MM.1S (cell line): ENCODE results near the gene PYGL.
A peak's percentile ranks its signal among the peaks of the same experiment; 100 is the strongest.

Experiments
- DNase-seq: peaks from one replicate; pipeline ENCODE4 v3.0.0-alpha.2; 2015
- H2AFZ ChIP-seq: fragments of 300-600 bp; sonication (generic); 2 replicates; pipeline ENCODE4 v1.6.0; 2016; ENCODE audit warnings: antibody characterized with exemption, low read length
- H3F3A ChIP-seq: fragments of 300-600 bp; sonication (generic); 2 replicates; pipeline ENCODE4 v1.6.1; 2016; ENCODE audit warnings: mild to moderate bottlenecking, antibody characterized with exemption, low read length, moderate library complexity, mixed read lengths; ENCODE audit not compliant: insufficient read depth
- H3K27ac ChIP-seq: fragments of 300-600 bp; sonication (generic); 2 replicates; pipeline ENCODE4 v1.5.1; 2016; ENCODE audit warnings: mild to moderate bottlenecking, low read length
- H3K27me3 ChIP-seq: fragments of 300-600 bp; sonication (generic); replicated peaks from 2 replicates; pipeline ENCODE4 v1.6.0; 2016; ENCODE audit warnings: low read length; ENCODE audit not compliant: insufficient read depth
- H3K36me3 ChIP-seq: fragments of 300-600 bp; sonication (generic); replicated peaks from 2 replicates; pipeline ENCODE4 v1.6.1; 2016; ENCODE audit warnings: mild to moderate bottlenecking, low read length, mixed read lengths; ENCODE audit not compliant: insufficient read depth
- H3K4me1 ChIP-seq: fragments of 300-600 bp; sonication (generic); 2 replicates; pipeline ENCODE4 v1.6.1; 2016; ENCODE audit warnings: low read length, mixed read lengths
- H3K4me2 ChIP-seq: fragments of 300-600 bp; sonication (generic); 2 replicates; pipeline ENCODE4 v1.6.0; 2016; ENCODE audit warnings: low read depth, low read length
- H3K4me3 ChIP-seq: fragments of 300-600 bp; sonication (generic); 2 replicates; pipeline ENCODE4 v1.5.1; 2016; ENCODE audit warnings: low read length, mixed read lengths
- H3K79me2 ChIP-seq: fragments of 300-600 bp; sonication (generic); 2 replicates; pipeline ENCODE4 v1.6.1; 2016; ENCODE audit warnings: mixed run types, low read length, mixed read lengths
- H3K9ac ChIP-seq: fragments of 300-600 bp; sonication (generic); 2 replicates; pipeline ENCODE4 v1.6.1; 2016; ENCODE audit warnings: low read length, mixed read lengths
- H3K9me2 ChIP-seq: fragments of 300-600 bp; sonication (generic); replicated peaks from 2 replicates; pipeline ENCODE4 v1.6.1; 2016; ENCODE audit warnings: mild to moderate bottlenecking, low read length, mixed read lengths; ENCODE audit not compliant: insufficient read depth
- H3K9me3 ChIP-seq: fragments of 300-600 bp; sonication (generic); replicated peaks from 2 replicates; pipeline ENCODE4 v1.6.1; 2016; ENCODE audit warnings: mild to moderate bottlenecking, low read length, mixed read lengths; ENCODE audit not compliant: insufficient read depth
- H4K20me1 ChIP-seq: fragments of 300-600 bp; sonication (generic); 2 replicates; pipeline ENCODE4 v1.6.1; 2016; ENCODE audit warnings: mild to moderate bottlenecking, low read length, moderate library complexity, mixed read lengths; ENCODE audit not compliant: insufficient read depth
- EZH2 ChIP-seq: fragments of 300-600 bp; sonication (generic); optimal IDR thresholded peaks from 2 replicates; pipeline ENCODE3; 2017; ENCODE audit warnings: low read depth, mild to moderate bottlenecking, antibody characterized with exemption, low read length, mixed read lengths
- EZH2phosphoT487 ChIP-seq: fragments of 300-600 bp; sonication (generic); IDR thresholded peaks from 2 replicates; pipeline ENCODE4 v1.6.1; 2018; ENCODE audit warnings: antibody characterized with exemption, low read length
- TF ChIP-seq, protein P1 (sequence below): fragments of 300-600 bp; sonication (generic); IDR thresholded peaks from 2 replicates; pipeline ENCODE4 v1.5.1; 2016; ENCODE audit warnings: antibody characterized with exemption, low read length, mixed read lengths

PYGL gene

DNA sequence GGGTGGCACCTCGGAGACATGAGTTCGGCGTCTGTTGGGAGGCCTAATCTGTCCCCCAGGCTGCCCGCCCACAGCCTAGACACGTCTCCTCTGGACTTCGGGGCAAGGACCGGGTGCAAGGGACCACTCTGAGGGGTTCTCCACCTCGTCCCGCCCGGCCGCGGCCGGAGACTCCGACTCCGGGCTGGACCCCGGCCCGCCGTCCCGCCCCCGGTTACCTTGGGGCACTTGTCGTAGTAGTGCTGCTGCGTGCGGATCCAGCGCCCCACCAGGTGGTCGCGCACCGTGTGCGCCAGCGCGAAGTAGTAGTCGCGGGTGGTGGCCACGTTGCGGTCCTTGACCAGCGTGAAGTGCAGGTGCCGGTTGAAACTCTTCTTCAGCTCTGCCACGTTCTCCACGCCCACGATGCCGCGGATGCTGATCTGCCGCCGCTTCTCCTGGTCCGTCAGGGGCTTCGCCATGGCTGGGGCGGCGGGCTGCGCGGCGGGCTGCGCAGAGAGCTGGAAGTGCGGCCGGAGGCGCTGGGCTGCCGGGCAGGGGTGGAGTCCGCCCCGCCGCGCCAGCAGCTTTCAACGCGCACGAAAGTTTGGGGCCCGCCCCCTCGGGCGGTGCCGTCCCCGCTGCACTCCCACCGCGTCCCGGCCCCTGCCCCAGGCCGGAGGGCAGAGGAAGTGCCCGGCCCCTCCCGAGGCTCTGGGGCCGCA lies at the start of gene PYGL:
Gene PYGL, minus strand, starts transcription at position 541 of the 704 bp plus-strand sequence. Its CDS starts 80 bp downstream, at position 461.
- H3K27ac ChIP-seq: no peak within 1 kb of the TSS
- H3K4me1 ChIP-seq: no peaks in the 10 kb centered on the region
- H3K79me2 ChIP-seq: no peaks in the 10 kb centered on the region
- no peaks in the 10 kb centered on the region for H3K36me3 ChIP-seq
- peak within 1 kb of the TSS; percentile 55 for H3K4me3 ChIP-seq
- DNase-seq: peak; percentile 31
- H3F3A ChIP-seq: no peaks in the 10 kb centered on the region
- H3K9me3 ChIP-seq: no peaks in the 10 kb centered on the region
- no peaks in the 10 kb centered on the region for H3K27me3 ChIP-seq
- H3K9me2 ChIP-seq: no peaks in the 10 kb centered on the region
- peak within 1 kb of the TSS; percentile 77 for H3K4me2 ChIP-seq
- no peaks in the 10 kb centered on the region for H4K20me1 ChIP-seq
- peak within 1 kb of the TSS; percentile 78 for H2AFZ ChIP-seq
- TF ChIP-seq EZH2 (no peak), EZH2phosphoT487 (no peak)
- TF ChIP-seq, protein P1, sequence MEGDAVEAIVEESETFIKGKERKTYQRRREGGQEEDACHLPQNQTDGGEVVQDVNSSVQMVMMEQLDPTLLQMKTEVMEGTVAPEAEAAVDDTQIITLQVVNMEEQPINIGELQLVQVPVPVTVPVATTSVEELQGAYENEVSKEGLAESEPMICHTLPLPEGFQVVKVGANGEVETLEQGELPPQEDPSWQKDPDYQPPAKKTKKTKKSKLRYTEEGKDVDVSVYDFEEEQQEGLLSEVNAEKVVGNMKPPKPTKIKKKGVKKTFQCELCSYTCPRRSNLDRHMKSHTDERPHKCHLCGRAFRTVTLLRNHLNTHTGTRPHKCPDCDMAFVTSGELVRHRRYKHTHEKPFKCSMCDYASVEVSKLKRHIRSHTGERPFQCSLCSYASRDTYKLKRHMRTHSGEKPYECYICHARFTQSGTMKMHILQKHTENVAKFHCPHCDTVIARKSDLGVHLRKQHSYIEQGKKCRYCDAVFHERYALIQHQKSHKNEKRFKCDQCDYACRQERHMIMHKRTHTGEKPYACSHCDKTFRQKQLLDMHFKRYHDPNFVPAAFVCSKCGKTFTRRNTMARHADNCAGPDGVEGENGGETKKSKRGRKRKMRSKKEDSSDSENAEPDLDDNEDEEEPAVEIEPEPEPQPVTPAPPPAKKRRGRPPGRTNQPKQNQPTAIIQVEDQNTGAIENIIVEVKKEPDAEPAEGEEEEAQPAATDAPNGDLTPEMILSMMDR: no peak
- H3K9ac ChIP-seq: no peak within 1 kb of the TSS

DNA sequence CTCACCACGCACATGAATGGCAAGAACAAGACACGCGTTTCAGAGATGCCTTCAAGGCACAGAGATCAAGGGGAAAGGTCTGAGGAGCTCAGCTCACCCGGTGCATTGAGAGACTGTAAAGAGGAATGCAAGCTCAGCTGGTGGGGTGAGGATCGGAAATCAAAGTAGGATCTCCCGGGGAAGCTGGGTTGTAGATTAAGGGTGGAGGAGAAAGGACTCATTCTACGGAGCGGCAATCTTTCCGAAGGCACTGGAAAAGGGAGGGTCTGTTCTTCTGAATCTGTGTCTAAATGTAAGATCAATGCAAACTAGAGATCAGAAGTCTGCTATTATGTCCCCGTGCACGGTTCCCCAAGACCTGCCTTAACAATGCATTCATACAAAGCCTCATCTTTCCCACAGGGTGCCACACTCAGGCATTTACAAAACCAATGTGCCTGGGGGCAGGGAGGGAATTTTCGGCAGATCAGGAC lies 41.6 kb upstream of the PYGL start:
- no peak overlapping the region for H3K9ac ChIP-seq
- no peak overlapping the region for H3K27ac ChIP-seq
- no peaks in the 10 kb centered on the region for H3K27me3 ChIP-seq
- H3K36me3 ChIP-seq: no peaks in the 10 kb centered on the region
- H4K20me1 ChIP-seq: no peaks in the 10 kb centered on the region
- TF ChIP-seq, protein P1: no peak
- TF ChIP-seq EZH2 (no peak), EZH2phosphoT487 (no peak)
- no peaks in the 10 kb centered on the region for H3K9me3 ChIP-seq
- no peak overlapping the region for H3K4me2 ChIP-seq
- no peaks in the 10 kb centered on the region for H3K4me1 ChIP-seq
- no peak for DNase-seq
- H3K9me2 ChIP-seq: no peaks in the 10 kb centered on the region
- H3K4me3 ChIP-seq: no peak overlapping the region
- H2AFZ ChIP-seq: no peak overlapping the region
- H3K79me2 ChIP-seq: no peaks in the 10 kb centered on the region
- no peaks in the 10 kb centered on the region for H3F3A ChIP-seq

DNA sequence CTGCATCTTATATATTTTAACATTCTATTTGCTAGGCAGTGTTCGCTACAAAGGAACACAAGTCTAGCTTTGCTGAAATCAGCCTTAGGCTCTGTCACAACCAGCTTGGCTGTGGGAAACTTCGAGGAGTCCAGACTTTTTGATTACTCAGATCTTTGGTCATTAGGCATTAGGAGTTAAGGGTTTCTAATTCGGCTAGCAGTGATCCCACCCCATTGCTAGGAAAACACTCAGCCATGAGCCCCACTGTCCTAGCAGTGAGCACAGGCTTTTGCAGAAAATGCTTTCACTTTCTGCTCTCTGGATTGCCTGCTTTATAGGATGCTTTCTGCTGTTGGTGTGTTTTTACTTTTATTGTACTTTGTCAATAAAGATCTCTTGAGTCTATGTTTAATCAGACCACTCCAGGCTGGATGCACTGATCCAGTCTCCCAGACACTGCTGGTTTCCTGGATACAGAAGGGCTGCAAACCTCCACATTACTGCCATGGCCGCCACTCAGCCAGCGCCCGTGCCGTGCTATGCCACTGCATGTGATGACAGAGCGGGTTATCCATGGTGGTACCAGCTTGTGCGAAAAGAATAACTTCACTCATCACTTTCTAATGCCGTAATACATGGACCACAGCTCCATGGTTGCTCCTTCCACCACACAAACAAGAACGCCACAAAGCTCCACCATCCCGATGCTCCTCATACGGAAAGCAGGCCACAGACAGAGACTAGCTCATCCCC lies 41.0 kb upstream of the PYGL start:
- no peaks in the 10 kb centered on the region for H3F3A ChIP-seq
- no peaks in the 10 kb centered on the region for H3K9me2 ChIP-seq
- H3K36me3 ChIP-seq: no peaks in the 10 kb centered on the region
- no peak for TF ChIP-seq EZH2
- no peak for TF ChIP-seq EZH2phosphoT487
- TF ChIP-seq, protein P1: no peak
- no peak overlapping the region for H3K9ac ChIP-seq
- H3K4me3 ChIP-seq: no peak overlapping the region
- H3K9me3 ChIP-seq: no peaks in the 10 kb centered on the region
- H3K27me3 ChIP-seq: no peaks in the 10 kb centered on the region
- H3K79me2 ChIP-seq: no peaks in the 10 kb centered on the region
- DNase-seq: no peak
- no peak overlapping the region for H3K4me2 ChIP-seq
- no peak overlapping the region for H3K27ac ChIP-seq
- no peak overlapping the region for H2AFZ ChIP-seq
- no peaks in the 10 kb centered on the region for H3K4me1 ChIP-seq
- no peaks in the 10 kb centered on the region for H4K20me1 ChIP-seq
